ENCODE results near the gene PPP1R1B. TPM values are rescaled to one million over a fixed set of nuclear protein-coding genes. Genes with fewer than 3 reads are reported as not detected.

Gene PPP1R1B
- total and polyA plus RNA-seq, 9 of the 15 experiments (the other 6 are each of a cell fraction or from before 2014, with no cell fraction given) = 0.07 to 0.18 (median 0.10) TPM; not detected in 4

GRCh38 chr17:39591958-39592954 lies 34.5 kb upstream of the PPP1R1B start (continued):
- TF ChIP-seq HDAC2 (IDR thresholded peaks at IDR 0.05) (peak; percentile 59; the same call in 1 of the 2 replicates), ZNF134 (CRISPR knock-in tag; conservative IDR thresholded peaks at IDR 0.05) (no peak), SIN3A (IDR thresholded peaks at IDR 0.05; ENCODE audit: borderline replicate concordance in 2 of 2, control insufficient read depth in 1 of 2, low read depth in 2 of 2, low read length in 2 of 2) (peak in 1 of 2 experiments; percentile 45; a peak in 1 of 4 replicates), ZNF740 (CRISPR knock-in tag; IDR thresholded peaks at IDR 0.05) (no peak), ZNF740 (tag; IDR thresholded peaks at IDR 0.05) (no peak), TCF3 (CRISPR knock-in tag; IDR thresholded peaks at IDR 0.05) (no peak), NCOA1 (IDR thresholded peaks at IDR 0.05; ENCODE audit: low read depth) (peak; percentile 55; the same call in 1 of the 2 replicates), KLF16 (IDR thresholded peaks at IDR 0.05) (no peak)
- TF ChIP-seq, protein P1, sequence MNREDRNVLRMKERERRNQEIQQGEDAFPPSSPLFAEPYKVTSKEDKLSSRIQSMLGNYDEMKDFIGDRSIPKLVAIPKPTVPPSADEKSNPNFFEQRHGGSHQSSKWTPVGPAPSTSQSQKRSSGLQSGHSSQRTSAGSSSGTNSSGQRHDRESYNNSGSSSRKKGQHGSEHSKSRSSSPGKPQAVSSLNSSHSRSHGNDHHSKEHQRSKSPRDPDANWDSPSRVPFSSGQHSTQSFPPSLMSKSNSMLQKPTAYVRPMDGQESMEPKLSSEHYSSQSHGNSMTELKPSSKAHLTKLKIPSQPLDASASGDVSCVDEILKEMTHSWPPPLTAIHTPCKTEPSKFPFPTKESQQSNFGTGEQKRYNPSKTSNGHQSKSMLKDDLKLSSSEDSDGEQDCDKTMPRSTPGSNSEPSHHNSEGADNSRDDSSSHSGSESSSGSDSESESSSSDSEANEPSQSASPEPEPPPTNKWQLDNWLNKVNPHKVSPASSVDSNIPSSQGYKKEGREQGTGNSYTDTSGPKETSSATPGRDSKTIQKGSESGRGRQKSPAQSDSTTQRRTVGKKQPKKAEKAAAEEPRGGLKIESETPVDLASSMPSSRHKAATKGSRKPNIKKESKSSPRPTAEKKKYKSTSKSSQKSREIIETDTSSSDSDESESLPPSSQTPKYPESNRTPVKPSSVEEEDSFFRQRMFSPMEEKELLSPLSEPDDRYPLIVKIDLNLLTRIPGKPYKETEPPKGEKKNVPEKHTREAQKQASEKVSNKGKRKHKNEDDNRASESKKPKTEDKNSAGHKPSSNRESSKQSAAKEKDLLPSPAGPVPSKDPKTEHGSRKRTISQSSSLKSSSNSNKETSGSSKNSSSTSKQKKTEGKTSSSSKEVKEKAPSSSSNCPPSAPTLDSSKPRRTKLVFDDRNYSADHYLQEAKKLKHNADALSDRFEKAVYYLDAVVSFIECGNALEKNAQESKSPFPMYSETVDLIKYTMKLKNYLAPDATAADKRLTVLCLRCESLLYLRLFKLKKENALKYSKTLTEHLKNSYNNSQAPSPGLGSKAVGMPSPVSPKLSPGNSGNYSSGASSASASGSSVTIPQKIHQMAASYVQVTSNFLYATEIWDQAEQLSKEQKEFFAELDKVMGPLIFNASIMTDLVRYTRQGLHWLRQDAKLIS (CRISPR knock-in tag; IDR thresholded peaks at IDR 0.05) = no peak
- TF ChIP-seq, protein P2, sequence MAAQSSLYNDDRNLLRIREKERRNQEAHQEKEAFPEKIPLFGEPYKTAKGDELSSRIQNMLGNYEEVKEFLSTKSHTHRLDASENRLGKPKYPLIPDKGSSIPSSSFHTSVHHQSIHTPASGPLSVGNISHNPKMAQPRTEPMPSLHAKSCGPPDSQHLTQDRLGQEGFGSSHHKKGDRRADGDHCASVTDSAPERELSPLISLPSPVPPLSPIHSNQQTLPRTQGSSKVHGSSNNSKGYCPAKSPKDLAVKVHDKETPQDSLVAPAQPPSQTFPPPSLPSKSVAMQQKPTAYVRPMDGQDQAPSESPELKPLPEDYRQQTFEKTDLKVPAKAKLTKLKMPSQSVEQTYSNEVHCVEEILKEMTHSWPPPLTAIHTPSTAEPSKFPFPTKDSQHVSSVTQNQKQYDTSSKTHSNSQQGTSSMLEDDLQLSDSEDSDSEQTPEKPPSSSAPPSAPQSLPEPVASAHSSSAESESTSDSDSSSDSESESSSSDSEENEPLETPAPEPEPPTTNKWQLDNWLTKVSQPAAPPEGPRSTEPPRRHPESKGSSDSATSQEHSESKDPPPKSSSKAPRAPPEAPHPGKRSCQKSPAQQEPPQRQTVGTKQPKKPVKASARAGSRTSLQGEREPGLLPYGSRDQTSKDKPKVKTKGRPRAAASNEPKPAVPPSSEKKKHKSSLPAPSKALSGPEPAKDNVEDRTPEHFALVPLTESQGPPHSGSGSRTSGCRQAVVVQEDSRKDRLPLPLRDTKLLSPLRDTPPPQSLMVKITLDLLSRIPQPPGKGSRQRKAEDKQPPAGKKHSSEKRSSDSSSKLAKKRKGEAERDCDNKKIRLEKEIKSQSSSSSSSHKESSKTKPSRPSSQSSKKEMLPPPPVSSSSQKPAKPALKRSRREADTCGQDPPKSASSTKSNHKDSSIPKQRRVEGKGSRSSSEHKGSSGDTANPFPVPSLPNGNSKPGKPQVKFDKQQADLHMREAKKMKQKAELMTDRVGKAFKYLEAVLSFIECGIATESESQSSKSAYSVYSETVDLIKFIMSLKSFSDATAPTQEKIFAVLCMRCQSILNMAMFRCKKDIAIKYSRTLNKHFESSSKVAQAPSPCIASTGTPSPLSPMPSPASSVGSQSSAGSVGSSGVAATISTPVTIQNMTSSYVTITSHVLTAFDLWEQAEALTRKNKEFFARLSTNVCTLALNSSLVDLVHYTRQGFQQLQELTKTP (IDR thresholded peaks at IDR 0.05; ENCODE audit: low read depth in 1 of 2, partially characterized antibody in 2 of 2) = peak in 1 of 2 experiments; percentile 91
